GM23338 (cell line): Measurements from ENCODE around the gene PRMT7.

Experiments
- EZH2 ChIP-seq: fragments of 200-600 bp; sonication (generic); IDR thresholded peaks from one replicate; pipeline ENCODE4 v1.8.0; 2017; ENCODE audit warnings: antibody characterized with exemption, mild to moderate bottlenecking, low read depth; ENCODE audit not compliant: unreplicated experiment
- EZH2phosphoT487 ChIP-seq: fragments of 200-600 bp; sonication (generic); IDR thresholded peaks from one replicate; pipeline ENCODE4 v1.8.1; 2018; ENCODE audit warnings: antibody characterized with exemption; ENCODE audit not compliant: unreplicated experiment
- REST ChIP-seq: IDR thresholded peaks from one replicate; pipeline ENCODE4 v1.6.1; 2018; ENCODE audit warnings: antibody characterized with exemption; ENCODE audit not compliant: unreplicated experiment
- TF ChIP-seq, protein P1 (sequence below), 2 experiments: fragments of 200-600 bp in 1 of 2; sonication (generic) in 1 of 2; conservative IDR thresholded peaks; 2 replicates each; pipeline versions ENCODE4 v1.5.1 to v1.6.1; 2016 to 2017; ENCODE audit warnings: antibody characterized with exemption in 2 of 2, low read depth in 2 of 2, mild to moderate bottlenecking in 2 of 2, moderate library complexity in 1 of 2

- no peak for TF ChIP-seq EZH2phosphoT487
- TF ChIP-seq, protein P1, sequence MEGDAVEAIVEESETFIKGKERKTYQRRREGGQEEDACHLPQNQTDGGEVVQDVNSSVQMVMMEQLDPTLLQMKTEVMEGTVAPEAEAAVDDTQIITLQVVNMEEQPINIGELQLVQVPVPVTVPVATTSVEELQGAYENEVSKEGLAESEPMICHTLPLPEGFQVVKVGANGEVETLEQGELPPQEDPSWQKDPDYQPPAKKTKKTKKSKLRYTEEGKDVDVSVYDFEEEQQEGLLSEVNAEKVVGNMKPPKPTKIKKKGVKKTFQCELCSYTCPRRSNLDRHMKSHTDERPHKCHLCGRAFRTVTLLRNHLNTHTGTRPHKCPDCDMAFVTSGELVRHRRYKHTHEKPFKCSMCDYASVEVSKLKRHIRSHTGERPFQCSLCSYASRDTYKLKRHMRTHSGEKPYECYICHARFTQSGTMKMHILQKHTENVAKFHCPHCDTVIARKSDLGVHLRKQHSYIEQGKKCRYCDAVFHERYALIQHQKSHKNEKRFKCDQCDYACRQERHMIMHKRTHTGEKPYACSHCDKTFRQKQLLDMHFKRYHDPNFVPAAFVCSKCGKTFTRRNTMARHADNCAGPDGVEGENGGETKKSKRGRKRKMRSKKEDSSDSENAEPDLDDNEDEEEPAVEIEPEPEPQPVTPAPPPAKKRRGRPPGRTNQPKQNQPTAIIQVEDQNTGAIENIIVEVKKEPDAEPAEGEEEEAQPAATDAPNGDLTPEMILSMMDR (conservative IDR thresholded peaks at IDR 0.05; ENCODE audit: low read depth in 2 of 2) = peak in 1 of 2 experiments; percentile 32; a peak in 2 of 4 replicates
- no peak for TF ChIP-seq EZH2
- no peak for TF ChIP-seq REST
These were observed 69.5 kb downstream of the PRMT7 start for GRCh38 chr16:68380348-68380670.
